Neuronal stem cell (in vitro differentiated cells): ENCODE data around the gene CKAP2L.

Experiments used
- DNase-seq: peaks from one replicate; pipeline ENCODE4 v3.0.0-alpha.2; 2013; ENCODE audit warnings: low spot score
- H2AFZ ChIP-seq: one replicate; pipeline ENCODE4 v1.6.1; 2013; ENCODE audit warnings: mild to moderate bottlenecking, low read length, inconsistent platforms
- H2AK5ac ChIP-seq: 2 replicates; pipeline ENCODE4 v1.6.1; 2013; ENCODE audit warnings: low read depth, mild to moderate bottlenecking, inconsistent platforms, low read length, moderate library complexity, mixed read lengths
- H2BK120ac ChIP-seq: 2 replicates; pipeline ENCODE4 v1.6.1; 2013; ENCODE audit warnings: low read depth, mild to moderate bottlenecking, inconsistent platforms, low read length, moderate library complexity, mixed read lengths
- H2BK12ac ChIP-seq: one replicate; pipeline ENCODE4 v1.6.1; 2013; ENCODE audit warnings: low read length, inconsistent platforms
- H2BK15ac ChIP-seq: 2 replicates; pipeline ENCODE4 v1.6.1; 2013; ENCODE audit warnings: mild to moderate bottlenecking, low read length, inconsistent platforms, mixed read lengths
- H2BK5ac ChIP-seq: one replicate; pipeline ENCODE4 v1.6.1; 2013; ENCODE audit warnings: inconsistent platforms, mild to moderate bottlenecking, low read length, moderate library complexity
- H3K14ac ChIP-seq: one replicate; pipeline ENCODE4 v1.6.1; 2013; ENCODE audit warnings: low read length, inconsistent platforms
- H3K18ac ChIP-seq: 2 replicates; pipeline ENCODE4 v1.6.1; 2013; ENCODE audit warnings: low read length, inconsistent platforms
- H3K23ac ChIP-seq: 2 replicates; pipeline ENCODE4 v1.6.1; 2013; ENCODE audit warnings: low read depth, mild to moderate bottlenecking, mixed read lengths, low read length, inconsistent platforms; ENCODE audit not compliant: poor library complexity
- H3K27ac ChIP-seq: replicated peaks from 3 replicates; pipeline ENCODE4 v1.5.1; 2013; ENCODE audit warnings: low read length, inconsistent platforms
- H3K27me3 ChIP-seq, 3 experiments: 2 replicates each; pipeline ENCODE4 v1.6.1; 2013; ENCODE audit warnings: low read length in 3 of 3, mild to moderate bottlenecking in 2 of 3, inconsistent platforms in 1 of 3, low read depth in 1 of 3, mixed read lengths in 1 of 3, moderate library complexity in 1 of 3; ENCODE audit not compliant: control insufficient read depth in 3 of 3, insufficient read depth in 3 of 3
- H3K36me3 ChIP-seq, 2 donors: replicated peaks in 1 of 2; 2 replicates each; pipeline ENCODE4 v1.6.1; 2013; ENCODE audit warnings: low read length in 2 of 2; ENCODE audit not compliant: control insufficient read depth in 2 of 2, insufficient read depth in 2 of 2
- H3K4ac ChIP-seq: 2 replicates; pipeline ENCODE4 v1.6.1; 2013; ENCODE audit warnings: inconsistent platforms, mild to moderate bottlenecking, low read length, moderate library complexity
- H3K4me1 ChIP-seq, 2 donors: 1 replicate in 1 of 2; 2 replicates in 1 of 2; pipeline ENCODE4 v1.6.1; 2013; ENCODE audit warnings: low read length in 2 of 2, low read depth in 1 of 2; ENCODE audit not compliant: control insufficient read depth in 2 of 2, insufficient read depth in 1 of 2
- H3K4me2 ChIP-seq: one replicate; pipeline ENCODE4 v1.6.1; 2013; ENCODE audit warnings: mild to moderate bottlenecking, low read length, inconsistent platforms; ENCODE audit not compliant: insufficient read depth, poor library complexity, severe bottlenecking
- H3K4me3 ChIP-seq, 2 donors: 2 replicates each; pipeline ENCODE4 v1.5.1; 2013; ENCODE audit warnings: low read length in 2 of 2, mild to moderate bottlenecking in 2 of 2, inconsistent platforms in 1 of 2, moderate library complexity in 1 of 2
- H3K79me1 ChIP-seq: one replicate; pipeline ENCODE4 v1.6.1; 2013; ENCODE audit warnings: low read depth, mild to moderate bottlenecking, inconsistent platforms, low read length, moderate library complexity
- H3K9ac ChIP-seq: one replicate; pipeline ENCODE4 v1.6.1; 2013; ENCODE audit warnings: mild to moderate bottlenecking, low read depth, low read length, inconsistent platforms; ENCODE audit not compliant: poor library complexity
- H3K9me3 ChIP-seq, 2 donors: replicated peaks in 1 of 2; 2 replicates each; pipeline versions ENCODE3 to v1.6.1; 2013; ENCODE audit warnings: low read length in 2 of 2, mild to moderate bottlenecking in 2 of 2, inconsistent platforms in 1 of 2, low read depth in 1 of 2, mixed read lengths in 1 of 2, moderate library complexity in 1 of 2; ENCODE audit not compliant: control insufficient read depth in 2 of 2, insufficient read depth in 1 of 2
- H4K8ac ChIP-seq: one replicate; pipeline ENCODE4 v1.6.1; 2013; ENCODE audit warnings: low read depth, mild to moderate bottlenecking, inconsistent platforms, low read length, moderate library complexity
- H4K91ac ChIP-seq: one replicate; pipeline ENCODE4 v1.6.1; 2013; ENCODE audit warnings: low read length, low read depth, mild to moderate bottlenecking, inconsistent platforms; ENCODE audit not compliant: poor library complexity
- WGBS, 2 donors: extraction: QIAGEN DNeasy Blood & Tissue Kit; methylation state at CpG; one replicate each; pipeline ENCODE4 v1.1.7; 2013; ENCODE audit warnings: missing lambda C conversion rate in 2 of 2, mixed read lengths in 1 of 2; ENCODE audit not compliant: insufficient read length in 2 of 2, insufficient replicate concordance in 1 of 2; ENCODE audit errors: extremely low coverage in 2 of 2; 5-methylcytosine and 5-hydroxymethylcytosine counted together

Gene CKAP2L

GRCh38 chr2:112730216-112730615, 34.2 kb downstream of the CKAP2L start:
- Histone ChIP-seq H3K4me1 (no peaks in the 10 kb centered on the region), H3K4ac (no peak overlapping the region), H3K79me1 (no peaks in the 10 kb centered on the region), H2BK15ac (no peak overlapping the region), H3K36me3 (no peaks in the 10 kb centered on the region), H2BK5ac (no peak overlapping the region), H3K18ac (no peak overlapping the region), H3K9me3 (peaks cover 0 to 2% of the 10 kb centered on the region in 2 donors), H2AFZ (no peak overlapping the region), H3K4me3 (no peak overlapping the region), H2BK12ac (no peak overlapping the region), H3K27ac (no peak overlapping the region), H3K4me2 (no peak overlapping the region), H2AK5ac (no peak overlapping the region), H3K14ac (no peak overlapping the region), H2BK120ac (no peak overlapping the region), H3K9ac (no peak overlapping the region), H4K8ac (no peak overlapping the region), H3K23ac (no peak overlapping the region), H3K27me3 (peaks cover 0 to 16% (median 0%) of the 10 kb centered on the region in 3 experiments), H4K91ac (no peak overlapping the region)
- WGBS, 2 donors, result no CpG with 5 or more reads among the region's 8 CpGs
- DNase-seq, result no peak

DNA sequence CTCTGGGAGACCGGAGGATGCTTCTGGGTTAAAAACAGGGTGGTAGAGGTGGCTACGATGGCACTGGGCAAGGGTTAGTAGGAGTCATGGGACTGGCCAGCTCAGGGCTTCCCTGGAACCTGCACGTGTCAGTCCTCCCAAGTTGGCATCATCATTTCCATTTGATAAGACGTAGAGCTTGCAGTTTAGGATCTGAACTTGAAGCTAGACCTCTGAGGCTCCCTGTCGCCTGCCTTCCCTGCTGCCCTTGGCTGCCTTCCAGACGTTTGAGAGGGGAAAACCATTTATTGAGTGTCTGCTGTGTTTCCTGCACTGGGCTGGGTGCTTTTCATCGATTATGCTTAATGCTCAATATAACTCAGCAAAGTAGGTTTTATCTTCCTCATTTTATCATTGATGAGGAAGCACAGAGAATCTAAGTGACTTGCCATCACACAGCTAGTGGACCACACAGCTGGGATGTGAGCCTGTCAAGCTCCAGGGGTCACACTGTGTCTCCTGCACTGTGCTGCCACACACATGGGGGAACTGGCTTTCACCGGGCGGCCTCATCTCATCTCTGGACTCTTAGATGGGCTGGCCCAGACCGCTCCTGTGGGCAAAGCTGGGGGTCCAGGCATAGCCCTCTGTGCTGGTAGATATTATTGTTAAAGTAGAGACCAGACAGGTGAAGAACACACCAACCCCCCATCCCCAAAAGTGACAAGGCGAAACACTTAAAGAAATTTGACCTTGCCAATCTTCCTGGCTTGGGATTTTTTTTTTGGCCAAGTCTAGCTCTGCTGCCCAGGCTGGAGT, 35.8 kb downstream of the CKAP2L start:
- Histone ChIP-seq H3K4me1 (no peaks in the 10 kb centered on the region), H3K27me3 (peaks cover 0 to 16% (median 0%) of the 10 kb centered on the region in 3 experiments), H2BK12ac (no peak overlapping the region), H3K18ac (no peak overlapping the region), H3K27ac (no peak overlapping the region), H2BK5ac (no peak overlapping the region), H3K23ac (no peak overlapping the region), H3K79me1 (no peaks in the 10 kb centered on the region), H2AFZ (no peak overlapping the region), H3K4ac (no peak overlapping the region), H2AK5ac (no peak overlapping the region), H3K4me3 (no peak overlapping the region), H2BK15ac (no peak overlapping the region), H3K36me3 (no peaks in the 10 kb centered on the region), H3K4me2 (no peak overlapping the region), H4K8ac (no peak overlapping the region), H2BK120ac (no peak overlapping the region), H3K9me3 (peaks cover 0 to 2% of the 10 kb centered on the region in 2 donors), H3K9ac (no peak overlapping the region), H4K91ac (no peak overlapping the region), H3K14ac (no peak overlapping the region)
- no CpG with 5 or more reads among the region's 11 CpGs for WGBS, 2 donors
- DNase-seq, result no peak

DNA sequence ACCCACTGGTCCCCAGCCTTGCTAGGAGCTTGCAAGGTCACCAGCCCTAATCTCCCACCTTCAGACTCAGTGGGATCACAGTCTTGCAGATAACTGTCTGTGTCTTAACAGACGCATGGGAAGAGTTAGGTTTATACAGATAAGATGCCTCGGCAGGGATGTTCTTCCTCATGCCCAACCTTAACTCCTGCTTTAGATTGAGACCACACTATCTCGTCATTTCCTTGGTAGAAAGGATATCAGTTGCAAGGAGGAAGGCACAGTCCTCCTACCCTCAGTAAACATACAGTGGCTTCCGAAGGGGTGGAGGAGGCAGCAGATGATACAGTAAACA, 36.4 kb downstream of the CKAP2L start:
- no peak overlapping the region for H3K4me3 ChIP-seq
- H3K36me3 ChIP-seq, result no peaks in the 10 kb centered on the region
- H4K8ac ChIP-seq, result no peak overlapping the region
- peaks cover 0 to 16% (median 0%) of the 10 kb centered on the region in 3 experiments for H3K27me3 ChIP-seq
- no peak overlapping the region for H2BK15ac ChIP-seq
- H3K14ac ChIP-seq, result no peak overlapping the region
- H2AFZ ChIP-seq, result peak overlapping the region; percentile 26
- H3K27ac ChIP-seq, result no peak overlapping the region
- H3K79me1 ChIP-seq, result no peaks in the 10 kb centered on the region
- peak overlapping the region; percentile 77 for H2AK5ac ChIP-seq
- peak overlapping the region; percentile 43 for H2BK120ac ChIP-seq
- peaks cover 0 to 2% of the 10 kb centered on the region in 2 donors for H3K9me3 ChIP-seq
- H3K9ac ChIP-seq, result no peak overlapping the region
- no peak overlapping the region for H2BK12ac ChIP-seq
- WGBS, 2 donors, result no CpG with 5 or more reads among the region's 4 CpGs
- no peaks in the 10 kb centered on the region for H3K4me1 ChIP-seq
- H4K91ac ChIP-seq, result no peak overlapping the region
- no peak for DNase-seq
- no peak overlapping the region for H3K18ac ChIP-seq
- H2BK5ac ChIP-seq, result no peak overlapping the region
- no peak overlapping the region for H3K4ac ChIP-seq
- no peak overlapping the region for H3K23ac ChIP-seq
- H3K4me2 ChIP-seq, result no peak overlapping the region

DNA sequence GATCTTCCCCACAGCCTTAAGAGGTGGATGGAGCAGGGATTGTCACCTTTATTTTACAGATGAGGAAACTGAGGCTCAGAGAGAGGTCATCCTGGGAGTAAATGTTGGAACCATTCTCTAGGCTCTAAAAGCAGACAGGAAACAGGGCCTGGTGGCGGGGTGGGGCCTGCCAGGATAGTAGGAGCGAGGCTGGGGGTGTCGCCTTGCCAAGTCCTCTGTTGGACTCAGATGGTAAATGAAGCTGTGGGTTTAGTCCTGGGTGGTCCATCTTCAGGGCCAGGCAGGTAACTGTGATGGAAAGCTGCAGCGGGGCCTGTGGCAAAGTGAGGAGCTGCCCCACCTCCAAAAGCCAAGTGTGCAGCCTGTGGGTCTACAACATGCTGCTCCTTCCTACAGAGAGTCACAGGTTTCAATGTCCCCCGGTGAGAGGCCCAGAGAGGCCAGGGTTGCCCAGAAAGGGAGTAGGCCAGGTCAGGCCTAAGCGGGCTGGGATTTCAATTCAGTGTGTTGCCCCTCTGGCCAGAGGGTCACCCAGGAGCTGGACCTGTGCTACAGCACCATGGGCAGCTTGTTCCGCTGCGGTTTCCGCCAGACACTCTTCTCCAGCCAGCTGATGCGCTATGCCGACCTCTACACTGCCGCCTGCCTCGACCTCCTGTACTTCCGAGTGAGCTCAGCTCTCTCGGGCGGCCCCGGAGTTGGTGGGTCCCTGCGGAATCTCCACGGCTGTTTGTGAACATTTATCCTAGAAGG, 37.0 kb downstream of the CKAP2L start:
- Histone ChIP-seq H2BK12ac (peak overlapping the region; percentile 49), H3K79me1 (no peaks in the 10 kb centered on the region), H4K91ac (no peak overlapping the region), H4K8ac (no peak overlapping the region), H3K4me1 (no peaks in the 10 kb centered on the region), H2AFZ (peak overlapping the region; percentile 26), H3K4ac (peak overlapping the region; percentile 91), H2BK5ac (no peak overlapping the region), H3K9ac (no peak overlapping the region), H3K18ac (no peak overlapping the region), H2BK15ac (no peak overlapping the region), H2BK120ac (peak overlapping the region; percentile 43), H3K9me3 (peaks cover 0 to 2% of the 10 kb centered on the region in 2 donors), H3K36me3 (no peaks in the 10 kb centered on the region), H2AK5ac (peak overlapping the region; percentile 77), H3K27ac (no peak overlapping the region), H3K23ac (peak overlapping the region; percentile 46), H3K4me3 (no peak overlapping the region), H3K4me2 (no peak overlapping the region), H3K14ac (no peak overlapping the region), H3K27me3 (peaks cover 0 to 16% (median 0%) of the 10 kb centered on the region in 3 experiments)
- DNase-seq, result no peak
- WGBS, 2 donors, result no CpG with 5 or more reads among the region's 19 CpGs
